ENCODE results near the gene AGAP3. TPM values are rescaled to one million over a fixed set of nuclear protein-coding genes. Genes with fewer than 3 reads are reported as not detected.
A peak's percentile ranks its signal among the peaks of the same experiment; 100 is the strongest.

Gene AGAP3
- total RNA-seq, 1 donor from 2014 or later, result 7.4 TPM

- Mint-ChIP-seq H3K27me3 (peaks cover 8% of the 10 kb centered on the region), H3K4me3 (no peak overlapping the region), H3K9me3 (no peaks in the 10 kb centered on the region), H3K4me1 (peaks cover 3% of the 10 kb centered on the region), H3K27ac (no peak overlapping the region), H3K36me3 (ENCODE audit: low read depth) (peaks cover 14% of the 10 kb centered on the region)
- intact Hi-C loops (cut with micrococcal nuclease), result no loop called here
- ChIA-PET CTCF (no interaction called here), POLR2A (no interaction called here)
- no peak for TF ChIP-seq CTCF (IDR thresholded peaks at IDR 0.05)
- DNase-seq (no peak), ATAC-seq (ENCODE audit: low read depth) (no peak)
These were observed 37.3 kb upstream of the AGAP3 start for GRCh38 chr7:151048911-151049463.

GRCh38 chr7:151051108-151051507 lies 35.2 kb upstream of the AGAP3 start:
- Mint-ChIP-seq H3K27me3 (peaks cover 8% of the 10 kb centered on the region), H3K4me3 (no peak overlapping the region), H3K36me3 (ENCODE audit: low read depth) (peaks cover 2% of the 10 kb centered on the region), H3K9me3 (no peaks in the 10 kb centered on the region), H3K27ac (no peak overlapping the region), H3K4me1 (peaks cover 3% of the 10 kb centered on the region)
- DNase-seq, result no peak
- ATAC-seq (ENCODE audit: low read depth), result peak; percentile 49
- TF ChIP-seq CTCF (IDR thresholded peaks at IDR 0.05), result no peak
- ChIA-PET CTCF (no interaction called here), POLR2A (no interaction called here)
- intact Hi-C loops (cut with micrococcal nuclease), result loop anchor here (10.0 kb wide), 2 partner anchors 294 to 1216 kb away; partner anchors contain the start of genes NUB1 and ZNF862

GRCh38 chr7:151053096-151053495 lies 33.2 kb upstream of the AGAP3 start:
- H3K27me3 Mint-ChIP-seq, result peaks cover 8% of the 10 kb centered on the region
- POLR2A ChIA-PET, result no interaction called here
- CTCF ChIA-PET, result no interaction called here
- no peak overlapping the region for H3K4me3 Mint-ChIP-seq
- DNase-seq, result no peak
- ATAC-seq (ENCODE audit: low read depth), result no peak
- intact Hi-C loops (cut with micrococcal nuclease), result loop anchor here (10.0 kb wide), 2 partner anchors 292 to 1218 kb away; partner anchors contain the start of genes NUB1 and ZNF862
- H3K9me3 Mint-ChIP-seq, result no peaks in the 10 kb centered on the region
- no peak overlapping the region for H3K27ac Mint-ChIP-seq
- H3K4me1 Mint-ChIP-seq, result peaks cover 12% of the 10 kb centered on the region
- no peak for TF ChIP-seq CTCF (IDR thresholded peaks at IDR 0.05)
- peaks cover 2% of the 10 kb centered on the region for H3K36me3 Mint-ChIP-seq (ENCODE audit: low read depth)

- CTCF ChIA-PET, result no interaction called here
- Mint-ChIP-seq H3K4me1 (peaks cover 16% of the 10 kb centered on the region), H3K36me3 (ENCODE audit: low read depth) (peaks cover 5% of the 10 kb centered on the region), H3K9me3 (no peaks in the 10 kb centered on the region), H3K27me3 (peaks cover 8% of the 10 kb centered on the region), H3K4me3 (no peak overlapping the region), H3K27ac (no peak overlapping the region)
- ATAC-seq (ENCODE audit: low read depth), result no peak
- POLR2A ChIA-PET, result no interaction called here
- intact Hi-C loops (cut with micrococcal nuclease), result loop anchor here (10.0 kb wide), 2 partner anchors 291 to 1219 kb away; partner anchors contain the start of genes NUB1 and ZNF862
- no peak for DNase-seq
- TF ChIP-seq CTCF (IDR thresholded peaks at IDR 0.05), result no peak
These were observed 32.5 kb upstream of the AGAP3 start for GRCh38 chr7:151053751-151054150.

- peaks cover 7% of the 10 kb centered on the region for H3K36me3 Mint-ChIP-seq (ENCODE audit: low read depth)
- DNase-seq (no peak), ATAC-seq (ENCODE audit: low read depth) (no peak)
- CTCF ChIA-PET, result no interaction called here
- H3K4me3 Mint-ChIP-seq, result peak overlapping the region; percentile 92
- intact Hi-C loops (cut with micrococcal nuclease), result loop anchor here (10.0 kb wide), 2 partner anchors 289 to 1221 kb away; partner anchors contain the start of genes NUB1 and ZNF862
- POLR2A ChIA-PET, result no interaction called here
- peaks cover 4% of the 10 kb centered on the region for H3K27me3 Mint-ChIP-seq
- H3K27ac Mint-ChIP-seq, result no peak overlapping the region
- no peak for TF ChIP-seq CTCF (IDR thresholded peaks at IDR 0.05)
- peaks cover 35% of the 10 kb centered on the region for H3K4me1 Mint-ChIP-seq
- H3K9me3 Mint-ChIP-seq, result no peaks in the 10 kb centered on the region
These were observed 30.0 kb upstream of the AGAP3 start for GRCh38 chr7:151056283-151056665.

All from activated B cell treated with CpG ODN at 0.5 μM for 24 hours (primary cell).